ENCODE results near the gene BARX2. TPM values are rescaled to one million over a fixed set of nuclear protein-coding genes. Genes with fewer than 3 reads are reported as not detected.

BARX2 gene
- total and polyA plus RNA-seq, 2 of the 4 experiments (the other 2 are of a cell fraction) = not detected

- dilution Hi-C loops (cut with HindIII; ENCODE audit: low sequenced_read_pairs, unreplicated experiment) = no loop called here
- no peak for TF ChIP-seq NFE2L2 (IDR thresholded peaks at IDR 0.05; ENCODE audit: low read depth, low read length)
- TF ChIP-seq USF2 (IDR thresholded peaks at IDR 0.05; ENCODE audit: low read depth, low read length) = no peak
- TF ChIP-seq RAD21 (IDR thresholded peaks at IDR 0.05; ENCODE audit: low read length) = no peak
- peaks cover 35% of the 10 kb centered on the region for H3K9me3 ChIP-seq (ENCODE audit: control insufficient read depth, insufficient read depth, low read length)
- H4K5ac ChIP-seq (ENCODE audit: low read depth, low read length) = no peak overlapping the region
- no peak overlapping the region for H2AK9ac ChIP-seq (replicated peaks; ENCODE audit: low read depth, low read length, poor library complexity)
- H2BK20ac ChIP-seq (ENCODE audit: low read depth, low read length) = no peak overlapping the region
- CTCF ChIA-PET = no interaction called here
- H2AK5ac ChIP-seq (ENCODE audit: low read depth, low read length) = no peak overlapping the region
- no TSS peak for BruUV-seq (replicated peaks)
- POLR2A ChIA-PET (ENCODE audit: unreplicated experiment) = no interaction called here
- H4K8ac ChIP-seq (ENCODE audit: low read depth in 2 of 2, low read length in 2 of 2) = no peak overlapping the region
- no peak overlapping the region for H3K18ac ChIP-seq (ENCODE audit: low read depth, low read length)
- no peak overlapping the region for H3K4me3 ChIP-seq (ENCODE audit: insufficient read depth, low read depth, low read length)
- H2AFZ ChIP-seq (replicated peaks; ENCODE audit: low read length, poor library complexity) = no peak overlapping the region
- no peak for DNase-seq
- no peak overlapping the region for H3K9ac ChIP-seq (ENCODE audit: low read depth, low read length)
- H3K79me1 ChIP-seq (ENCODE audit: low read depth in 1 of 2, low read length in 2 of 2) = no peaks in the 10 kb centered on the region
- no peak overlapping the region for H3K4me2 ChIP-seq (ENCODE audit: low read depth, low read length)
- no peak overlapping the region for H3K14ac ChIP-seq (replicated peaks; ENCODE audit: low read depth, low read length)
- no peaks in the 10 kb centered on the region for H3K36me3 ChIP-seq (ENCODE audit: control insufficient read depth, insufficient read depth, low read length)
- H2BK120ac ChIP-seq (ENCODE audit: low read depth, low read length) = no peak overlapping the region
- no peak overlapping the region for H3K23ac ChIP-seq (ENCODE audit: low read depth, low read length)
- H3K4ac ChIP-seq (ENCODE audit: low read depth, low read length) = no peak overlapping the region
- H3K27me3 ChIP-seq (ENCODE audit: control insufficient read depth, insufficient read depth, low read length) = no peaks in the 10 kb centered on the region
- H3K9me1 ChIP-seq (ENCODE audit: insufficient read depth, low read length) = no peaks in the 10 kb centered on the region
- no peak overlapping the region for H3K56ac ChIP-seq (ENCODE audit: extremely low read depth, insufficient read depth, low read length)
- H2BK15ac ChIP-seq (ENCODE audit: low read depth, low read length) = no peak overlapping the region
- no peaks in the 10 kb centered on the region for H3K4me1 ChIP-seq (ENCODE audit: control insufficient read depth, insufficient read depth, low read length)
- ATAC-seq (ENCODE audit: low read depth) = no peak
- no peak overlapping the region for H3K27ac ChIP-seq (ENCODE audit: insufficient read depth, low read length)
- in situ Hi-C loops (cut with MboI; ENCODE audit: low sequenced_read_pairs) = no loop called here
- no peaks in the 10 kb centered on the region for H4K20me1 ChIP-seq (ENCODE audit: insufficient read depth, low read length)
- intact Hi-C loops (cut with micrococcal nuclease) = no loop called here
- no peak overlapping the region for H2BK5ac ChIP-seq (ENCODE audit: low read depth, low read length, poor library complexity, severe bottlenecking)
- 55% methylated on average over 7 of the region's 7 CpGs; no CpG with 5 or more reads in 1 of the 2 experiments for WGBS, 2 experiments (ENCODE audit: extremely low coverage in 2 of 2, insufficient read length in 1 of 2)
- no peak overlapping the region for H4K91ac ChIP-seq (ENCODE audit: insufficient read depth, low read depth, low read length)
Measured at GRCh38 chr11:129442171-129442570, 66.5 kb downstream of the BARX2 start.

Measured in IMR-90 (cell line).